H4 (cell line): Measurements from ENCODE around the gene TPGS2. TPM values are rescaled to one million over a fixed set of nuclear protein-coding genes. Genes with fewer than 3 reads are reported as not detected.
"Not testable (repeated sequence)": the region's sequence is repeated elsewhere in the genome, so short reads cannot be mapped to it uniquely, and the experiment has no call there.

Experiments
- DNase-seq: peaks from one replicate; pipeline ENCODE4 v3.0.0-alpha.2; 2015; ENCODE audit warnings: low spot score
- total RNA-seq: library from RNA; depleted of rRNA; stranded (reverse); fragments of >200 nt; shearing (Covaris generic); gene quantifications from 2 replicates; pipeline ENCODE4 v1.2.3, GENCODE V29; 2014

The TPGS2 gene
- total RNA-seq, 1 experiment from 2014 or later: 255 TPM

- DNase-seq: no peak
Observed at GRCh38 chr18:36825526-36825925, 3.3 kb downstream of the TPGS2 start.

- DNase-seq: no peak
Observed at GRCh38 chr18:36821681-36822080, 7.1 kb downstream of the TPGS2 start.

- no peak for DNase-seq
Observed at GRCh38 chr18:36819621-36820020, 9.2 kb downstream of the TPGS2 start.

- DNase-seq: no peak
Observed at GRCh38 chr18:36818652-36819051, 10.2 kb downstream of the TPGS2 start.

GRCh38 chr18:36817039-36817438 is 11.8 kb downstream of the TPGS2 start:
- no peak for DNase-seq

- not testable (repeated sequence) for DNase-seq
Observed at GRCh38 chr18:36816096-36816495, 12.7 kb downstream of the TPGS2 start.

GRCh38 chr18:36814994-36815393 is 13.8 kb downstream of the TPGS2 start:
- no peak for DNase-seq

GRCh38 chr18:36813824-36814223 is 15.0 kb downstream of the TPGS2 start:
- no peak for DNase-seq

- no peak for DNase-seq
Observed at GRCh38 chr18:36813101-36813775, 15.6 kb downstream of the TPGS2 start.

GRCh38 chr18:36812678-36813077 is 16.1 kb downstream of the TPGS2 start:
- DNase-seq: no peak

GRCh38 chr18:36811955-36812354 is 16.8 kb downstream of the TPGS2 start:
- DNase-seq: no peak

GRCh38 chr18:36811430-36811829 is 17.4 kb downstream of the TPGS2 start:
- DNase-seq: no peak

- peak; percentile 76 for DNase-seq
Observed at GRCh38 chr18:36809590-36810381, 19.0 kb downstream of the TPGS2 start.

GRCh38 chr18:36808681-36809080 is 20.1 kb downstream of the TPGS2 start:
- DNase-seq: no peak

GRCh38 chr18:36805105-36805504 is 23.7 kb downstream of the TPGS2 start:
- DNase-seq: no peak

GRCh38 chr18:36798738-36799473 is 29.9 kb downstream of the TPGS2 start:
- no peak for DNase-seq

- DNase-seq: no peak
Observed at GRCh38 chr18:36792634-36793283, 36.0 kb downstream of the TPGS2 start.

GRCh38 chr18:36786686-36787085 is 42.1 kb downstream of the TPGS2 start:
- peak; percentile 54 for DNase-seq

- no peak for DNase-seq
Observed at GRCh38 chr18:36783792-36784191, 45.0 kb downstream of the TPGS2 start.

GRCh38 chr18:36782710-36783109 is 46.1 kb downstream of the TPGS2 start:
- DNase-seq: no peak

GRCh38 chr18:36780748-36781147 is 48.1 kb downstream of the TPGS2 start:
- DNase-seq: peak; percentile 75

GRCh38 chr18:36777566-36777965 is 51.2 kb downstream of the TPGS2 start:
- no peak for DNase-seq
